Calu3 (cell line): ENCODE measurements around the gene RHBDD1. TPM values are rescaled to one million over a fixed set of nuclear protein-coding genes. Genes with fewer than 3 reads are reported as not detected.
A peak's percentile ranks its signal among the peaks of the same experiment; 100 is the strongest.

ENCODE experiments used
- BruUV-seq: library from RNA; stranded (reverse); fragments of 400-500 nt; replicated peaks from 2 replicates; lab custom pipeline; 2021; lab: Mats Ljungman, UMichigan
- CTCF ChIA-PET: fragments of 300-600 bp; sonication (Branson Sonifier 250); formaldehyde crosslinking; loops from one replicate; lab custom pipeline; 2022; ENCODE audit warnings: antibody characterized with exemption; lab: Charles Lee
- DNase-seq: peaks from one replicate; pipeline ENCODE4 v3.0.0; 2022
- H3K27ac Mint-ChIP-seq: one replicate; pipeline ENCODE4 v1.8.0; 2022; ENCODE audit warnings: mixed read lengths; ENCODE audit not compliant: unreplicated experiment
- H3K27me3 Mint-ChIP-seq: one replicate; pipeline ENCODE4 v1.8.0; 2022; ENCODE audit warnings: mixed read lengths; ENCODE audit not compliant: unreplicated experiment
- H3K36me3 Mint-ChIP-seq: one replicate; pipeline ENCODE4 v1.8.0; 2022; ENCODE audit warnings: mild to moderate bottlenecking, moderate library complexity, mixed read lengths; ENCODE audit not compliant: insufficient read depth, unreplicated experiment
- H3K4me1 Mint-ChIP-seq: one replicate; pipeline ENCODE4 v1.8.0; 2022; ENCODE audit warnings: mild to moderate bottlenecking, low read depth, mixed read lengths; ENCODE audit not compliant: unreplicated experiment
- H3K4me3 Mint-ChIP-seq: one replicate; pipeline ENCODE4 v1.8.0; 2022; ENCODE audit warnings: mild to moderate bottlenecking, low read depth, moderate library complexity, mixed read lengths; ENCODE audit not compliant: unreplicated experiment
- H3K9me3 Mint-ChIP-seq: one replicate; pipeline ENCODE4 v1.8.0; 2022; ENCODE audit warnings: low read depth, mixed read lengths; ENCODE audit not compliant: unreplicated experiment
- CTCF ChIP-seq: fragments of 200-600 bp; IDR thresholded peaks from one replicate; pipeline ENCODE4 v1.8.0; 2022; ENCODE audit warnings: antibody characterized with exemption; ENCODE audit not compliant: unreplicated experiment
- intact Hi-C: fragments of 100-400 bp; cut with micrococcal nuclease; formaldehyde crosslinking; loops from one replicate; pipeline ENCODE4 v1.10.0; 2022; ENCODE audit not compliant: unreplicated experiment
- total RNA-seq: library from RNA; stranded (reverse); gene quantifications from 2 replicates; pipeline ENCODE4 v1.2.3, GENCODE V29; 2022

The RHBDD1 gene
- total RNA-seq, 1 experiment from 2014 or later: 28.7 TPM

GRCh38 chr2:226797989-226798421 lies 37.8 kb upstream of the RHBDD1 start:
- H3K27ac Mint-ChIP-seq: peak overlapping the region; percentile 45
- intact Hi-C loops: no loop called here
- peak overlapping the region; percentile 87 for H3K4me3 Mint-ChIP-seq
- no peaks in the 10 kb centered on the region for H3K9me3 Mint-ChIP-seq
- peaks cover 78% of the 10 kb centered on the region for H3K36me3 Mint-ChIP-seq
- DNase-seq: no peak
- no peak for TF ChIP-seq CTCF
- CTCF ChIA-PET: interaction anchor here (1.2 to 1.3 kb wide), 3 partner anchors 124 to 909 kb away, joined by 3 read pairs; no protein-coding TSS in a partner anchor
- H3K27me3 Mint-ChIP-seq: no peaks in the 10 kb centered on the region
- peaks cover 65% of the 10 kb centered on the region for H3K4me1 Mint-ChIP-seq
- no TSS peak for BruUV-seq

GRCh38 chr2:226798422-226799210 lies 37.2 kb upstream of the RHBDD1 start:
- Mint-ChIP-seq H3K27ac (peak overlapping the region; percentile 45), H3K27me3 (no peaks in the 10 kb centered on the region)
- intact Hi-C loops: no loop called here

GRCh38 chr2:226799211-226799975 lies 36.5 kb upstream of the RHBDD1 start, which contains the start of gene IRS1:
Gene IRS1, minus strand, starts transcription at chr2:226799820. Its CDS starts 1,082 bp downstream, at chr2:226798738.
- H3K4me1 Mint-ChIP-seq: peaks cover 58% of the 10 kb centered on the region
- peak; percentile 69 for DNase-seq
- peak within 1 kb of the TSS; percentile 83 for H3K27ac Mint-ChIP-seq
- no peaks in the 10 kb centered on the region for H3K9me3 Mint-ChIP-seq
- H3K4me3 Mint-ChIP-seq: peak within 1 kb of the TSS; percentile 87
- H3K36me3 Mint-ChIP-seq: peaks cover 70% of the 10 kb centered on the region
- peak; percentile 49 for TF ChIP-seq CTCF
- no peaks in the 10 kb centered on the region for H3K27me3 Mint-ChIP-seq
- intact Hi-C loops: no loop called here
- no TSS peak for BruUV-seq
- CTCF ChIA-PET: interaction anchor here (0.6 to 1.8 kb wide), 7 partner anchors 45 to 1114 kb away, joined by 3 to 8 read pairs (median 3); no protein-coding TSS in a partner anchor

More at GRCh38 chr2:226798422-226799210, 37.2 kb upstream of the RHBDD1 start:
- BruUV-seq: no TSS peak
- TF ChIP-seq CTCF: no peak
- Mint-ChIP-seq H3K9me3 (no peaks in the 10 kb centered on the region), H3K4me1 (peaks cover 65% of the 10 kb centered on the region), H3K36me3 (peaks cover 78% of the 10 kb centered on the region), H3K4me3 (peak overlapping the region; percentile 87)
- CTCF ChIA-PET: interaction anchor here (0.6 to 1.3 kb wide), 4 partner anchors 125 to 910 kb away, joined by 3 to 8 read pairs (median 3); no protein-coding TSS in a partner anchor
- peak; percentile 58 for DNase-seq
